ENCODE results near the gene EML6. TPM values are rescaled to one million over a fixed set of nuclear protein-coding genes. Genes with fewer than 3 reads are reported as not detected.

Gene EML6
- polyA plus RNA-seq, 1 of the 3 experiments (the other 2 are of a cell fraction): 1.1 TPM

GRCh38 chr2:54894467-54894866 lies 171.0 kb downstream of the EML6 start:
- ChIA-PET CTCF (interaction anchor here (1.0 to 1.9 kb wide), 4 partner anchors 13 to 274 kb away, joined by 3 to 4 read pairs (median 4); no protein-coding TSS in a partner anchor), POLR2A (no interaction called here)
- WGBS (ENCODE audit: low lambda C conversion rate): 79% methylated on average over 3 of the region's 3 CpGs

GRCh38 chr2:54895730-54896129 lies 172.3 kb downstream of the EML6 start:
- TF ChIP-seq REST (IDR thresholded peaks at IDR 0.05; ENCODE audit: low read depth, low read length) (no peak), FOXM1 (IDR thresholded peaks at IDR 0.05; ENCODE audit: low read depth) (no peak), MEF2A (IDR thresholded peaks at IDR 0.05; ENCODE audit: borderline replicate concordance, low read depth) (no peak), FOSL2 (IDR thresholded peaks at IDR 0.05; ENCODE audit: borderline replicate concordance, low read depth) (no peak), ZBTB33 (IDR thresholded peaks at IDR 0.05; ENCODE audit: borderline replicate concordance, low read depth) (no peak)
- H3K27ac ChIP-seq (ENCODE audit: low read depth in 2 of 2, low read length in 1 of 2): no peak overlapping the region
- H3K9me3 ChIP-seq: no peaks in the 10 kb centered on the region
- H3K27me3 ChIP-seq (ENCODE audit: insufficient read depth): no peaks in the 10 kb centered on the region
- no peaks in the 10 kb centered on the region for H4K20me1 ChIP-seq (ENCODE audit: insufficient read depth)
- no peak overlapping the region for H3K4me2 ChIP-seq
- peaks cover 0 to 9% of the 10 kb centered on the region in 2 experiments; a peak in 2 of 4 replicates for H3K4me1 ChIP-seq (ENCODE audit: control insufficient read depth in 1 of 2, insufficient read depth in 2 of 2, low read depth in 1 of 2, low read length in 1 of 2)
- 86% methylated on average over 1 of the region's 1 CpG for WGBS (ENCODE audit: low lambda C conversion rate)
- no peaks in the 10 kb centered on the region for H3K79me2 ChIP-seq (ENCODE audit: insufficient read depth)
- no peaks in the 10 kb centered on the region for H3K9me2 ChIP-seq
- ChIA-PET CTCF (interaction anchor here (1.9 kb wide), 1 partner anchor 273 kb away, joined by 4 read pairs; no protein-coding TSS in a partner anchor), POLR2A (no interaction called here)
- H3K9ac ChIP-seq: no peak overlapping the region
- no peak overlapping the region for H2AFZ ChIP-seq (ENCODE audit: low read depth)
- DNase-seq: no peak
- no peaks in the 10 kb centered on the region for H3F3A ChIP-seq (replicated peaks; ENCODE audit: insufficient read depth)
- no peaks in the 10 kb centered on the region for H3K36me3 ChIP-seq (replicated peaks in 1 of 2; ENCODE audit: control insufficient read depth in 1 of 2, insufficient read depth in 2 of 2, low read length in 1 of 2)
- H3K4me3 ChIP-seq (ENCODE audit: low read depth in 2 of 2, low read length in 1 of 2): no peak overlapping the region

More at GRCh38 chr2:54894467-54894866, 171.0 kb downstream of the EML6 start:
- Histone ChIP-seq H3K9me3 (no peaks in the 10 kb centered on the region), H3K79me2 (ENCODE audit: insufficient read depth) (no peaks in the 10 kb centered on the region), H3F3A (replicated peaks; ENCODE audit: insufficient read depth) (no peaks in the 10 kb centered on the region), H2AFZ (ENCODE audit: low read depth) (no peak overlapping the region), H3K9ac (no peak overlapping the region), H3K4me3 (ENCODE audit: low read depth in 2 of 2, low read length in 1 of 2) (no peak overlapping the region), H3K4me1 (ENCODE audit: control insufficient read depth in 1 of 2, insufficient read depth in 2 of 2, low read depth in 1 of 2, low read length in 1 of 2) (peaks cover 0 to 8% of the 10 kb centered on the region in 2 experiments; a peak in 2 of 4 replicates), H4K20me1 (ENCODE audit: insufficient read depth) (no peaks in the 10 kb centered on the region), H3K36me3 (replicated peaks in 1 of 2; ENCODE audit: control insufficient read depth in 1 of 2, insufficient read depth in 2 of 2, low read length in 1 of 2) (no peaks in the 10 kb centered on the region), H3K9me2 (no peaks in the 10 kb centered on the region), H3K27ac (ENCODE audit: low read depth in 2 of 2, low read length in 1 of 2) (no peak overlapping the region), H3K27me3 (ENCODE audit: insufficient read depth) (no peaks in the 10 kb centered on the region), H3K4me2 (no peak overlapping the region)
- no peak for TF ChIP-seq RAD21 (IDR thresholded peaks at IDR 0.05; ENCODE audit: low read length)
- no peak for DNase-seq

Measured in SK-N-SH (cell line).